Neutrophil (primary cell): ENCODE data around the gene RIMBP2.

Experiments used
- H3K27ac ChIP-seq: fragments of 200-600 bp; sonication (generic); 2 replicates; pipeline ENCODE4 v1.5.1; 2016; ENCODE audit warnings: mild to moderate bottlenecking, moderate library complexity
- H3K27me3 ChIP-seq: fragments of 200-600 bp; sonication (generic); 2 replicates; pipeline ENCODE4 v1.6.0; 2016; ENCODE audit warnings: mild to moderate bottlenecking
- H3K36me3 ChIP-seq: fragments of 200-600 bp; sonication (generic); 2 replicates; pipeline ENCODE4 v1.5.1; 2017
- H3K4me1 ChIP-seq, 2 experiments: fragments of 200-600 bp in 1 of 2; sonication (generic) in 1 of 2; 1 replicate in 1 of 2; 2 replicates in 1 of 2; pipeline versions ENCODE4 v1.5.1 to v1.6.1; 2013 to 2016; ENCODE audit warnings: low read depth in 1 of 2, low read length in 1 of 2, mild to moderate bottlenecking in 1 of 2, moderate library complexity in 1 of 2; ENCODE audit not compliant: control insufficient read depth in 1 of 2, insufficient read depth in 1 of 2
- H3K4me3 ChIP-seq, 2 experiments: fragments of 200-600 bp in 1 of 2; sonication (generic) in 1 of 2; 1 replicate in 1 of 2; 2 replicates in 1 of 2; pipeline ENCODE4 v1.5.1; 2013 to 2016; ENCODE audit warnings: low read depth in 1 of 2, low read length in 1 of 2, mild to moderate bottlenecking in 1 of 2, moderate library complexity in 1 of 2
- H3K9me3 ChIP-seq: fragments of 200-600 bp; sonication (generic); 2 replicates; pipeline ENCODE4 v1.5.1; 2016
- TF ChIP-seq, protein P1 (sequence below): fragments of 200-600 bp; sonication (generic); IDR thresholded peaks from 2 replicates; pipeline ENCODE4 v1.5.1; 2016; ENCODE audit warnings: antibody characterized with exemption

RIMBP2 gene

DNA sequence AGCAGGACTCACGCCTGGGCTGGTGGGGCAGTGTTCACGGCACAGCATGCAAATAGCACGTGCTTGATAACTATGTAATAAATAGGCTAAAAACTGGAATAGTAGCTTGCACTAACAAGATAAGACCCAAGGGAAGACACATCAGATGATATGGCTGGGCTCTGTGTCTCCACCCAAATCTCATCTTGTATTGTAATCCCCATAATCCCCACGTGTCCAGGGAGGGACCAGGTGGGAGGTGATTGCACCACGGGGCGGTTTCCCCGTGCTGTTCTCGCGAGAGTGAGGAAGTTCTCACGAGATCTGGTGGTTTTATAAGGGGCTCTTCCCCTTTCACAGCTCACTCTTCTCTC is 46.9 kb downstream of the RIMBP2 start:
- Histone ChIP-seq H3K9me3 (no peaks in the 10 kb centered on the region), H3K36me3 (no peaks in the 10 kb centered on the region), H3K4me3 (no peak overlapping the region), H3K4me1 (no peaks in the 10 kb centered on the region), H3K27ac (no peak overlapping the region), H3K27me3 (no peaks in the 10 kb centered on the region)
- TF ChIP-seq, protein P1, sequence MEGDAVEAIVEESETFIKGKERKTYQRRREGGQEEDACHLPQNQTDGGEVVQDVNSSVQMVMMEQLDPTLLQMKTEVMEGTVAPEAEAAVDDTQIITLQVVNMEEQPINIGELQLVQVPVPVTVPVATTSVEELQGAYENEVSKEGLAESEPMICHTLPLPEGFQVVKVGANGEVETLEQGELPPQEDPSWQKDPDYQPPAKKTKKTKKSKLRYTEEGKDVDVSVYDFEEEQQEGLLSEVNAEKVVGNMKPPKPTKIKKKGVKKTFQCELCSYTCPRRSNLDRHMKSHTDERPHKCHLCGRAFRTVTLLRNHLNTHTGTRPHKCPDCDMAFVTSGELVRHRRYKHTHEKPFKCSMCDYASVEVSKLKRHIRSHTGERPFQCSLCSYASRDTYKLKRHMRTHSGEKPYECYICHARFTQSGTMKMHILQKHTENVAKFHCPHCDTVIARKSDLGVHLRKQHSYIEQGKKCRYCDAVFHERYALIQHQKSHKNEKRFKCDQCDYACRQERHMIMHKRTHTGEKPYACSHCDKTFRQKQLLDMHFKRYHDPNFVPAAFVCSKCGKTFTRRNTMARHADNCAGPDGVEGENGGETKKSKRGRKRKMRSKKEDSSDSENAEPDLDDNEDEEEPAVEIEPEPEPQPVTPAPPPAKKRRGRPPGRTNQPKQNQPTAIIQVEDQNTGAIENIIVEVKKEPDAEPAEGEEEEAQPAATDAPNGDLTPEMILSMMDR: no peak

DNA sequence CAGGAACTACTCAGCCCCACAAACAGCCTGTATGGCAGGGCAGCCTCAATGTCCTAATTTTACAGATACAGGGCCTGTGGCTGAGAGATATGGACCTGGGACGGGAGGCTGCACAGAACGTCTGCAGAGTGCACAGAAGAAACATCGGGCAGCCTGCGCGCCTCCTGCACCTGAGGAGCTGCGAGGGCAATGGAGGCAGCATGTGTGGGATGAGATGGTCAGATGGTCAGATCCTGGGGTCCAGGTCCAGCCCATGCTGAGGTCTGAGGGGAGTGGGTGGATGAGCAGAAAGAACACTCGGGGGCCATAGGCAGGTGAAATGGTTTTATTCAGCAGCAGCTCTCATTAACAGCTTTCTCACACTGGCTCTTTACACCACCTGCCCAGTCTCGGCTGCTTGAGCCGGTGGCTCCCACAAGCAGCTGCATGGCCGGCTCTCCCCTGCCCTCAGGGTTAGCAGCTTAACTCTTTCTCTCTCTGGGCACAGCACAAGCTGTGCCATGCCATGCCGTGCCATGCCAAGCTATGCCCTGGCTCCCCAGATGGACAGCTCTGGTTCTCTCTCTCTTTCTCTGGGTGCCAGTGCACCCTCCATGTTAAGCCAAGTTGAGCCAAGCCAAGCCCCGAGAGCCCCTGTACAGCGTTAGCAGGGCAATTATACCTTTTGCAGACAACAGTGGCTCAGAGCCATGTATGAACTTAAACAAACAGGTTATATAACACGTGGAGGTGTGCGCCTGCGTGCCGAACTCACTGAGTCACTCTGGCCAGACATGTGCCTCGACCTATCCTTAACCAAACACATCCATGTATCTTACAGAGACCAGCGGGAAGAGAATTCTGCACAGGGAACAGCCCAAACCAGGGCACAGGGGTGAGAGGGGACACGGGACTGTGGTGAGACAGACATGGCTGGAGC is 47.6 kb downstream of the RIMBP2 start:
- TF ChIP-seq, protein P1: no peak
- no peak overlapping the region for H3K4me3 ChIP-seq
- H3K36me3 ChIP-seq: no peaks in the 10 kb centered on the region
- no peaks in the 10 kb centered on the region for H3K4me1 ChIP-seq
- H3K27me3 ChIP-seq: no peaks in the 10 kb centered on the region
- H3K9me3 ChIP-seq: no peaks in the 10 kb centered on the region
- H3K27ac ChIP-seq: no peak overlapping the region

DNA sequence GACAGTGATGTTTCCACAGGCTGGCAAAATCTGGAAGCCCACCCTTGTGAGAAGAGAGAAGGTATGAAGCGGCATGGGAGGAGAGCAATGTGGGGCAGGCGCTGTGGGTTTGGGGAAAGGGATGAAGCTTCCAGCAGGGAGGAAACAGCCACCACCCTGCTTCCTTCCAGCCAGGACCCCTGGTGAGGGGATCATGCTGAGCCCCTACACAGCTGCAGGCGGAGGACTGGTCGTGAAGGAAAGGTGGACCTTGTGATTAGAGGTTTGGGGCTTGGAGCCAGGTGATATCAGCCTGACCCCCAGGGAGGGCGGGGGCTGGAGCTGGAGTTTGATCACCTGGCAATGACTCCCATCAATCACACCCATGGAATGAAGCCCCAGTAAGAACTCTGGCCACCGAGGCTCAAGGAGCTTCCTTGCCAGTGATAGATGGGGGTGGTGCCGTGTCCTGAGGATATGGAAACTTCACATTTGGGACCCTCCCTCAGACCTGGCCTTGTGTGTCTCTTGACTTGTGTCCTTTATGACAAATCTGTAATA is 48.6 kb downstream of the RIMBP2 start:
- Histone ChIP-seq H3K36me3 (no peaks in the 10 kb centered on the region), H3K27ac (no peak overlapping the region), H3K27me3 (no peaks in the 10 kb centered on the region), H3K4me1 (no peaks in the 10 kb centered on the region), H3K4me3 (no peak overlapping the region), H3K9me3 (no peaks in the 10 kb centered on the region)
- TF ChIP-seq, protein P1: no peak

DNA sequence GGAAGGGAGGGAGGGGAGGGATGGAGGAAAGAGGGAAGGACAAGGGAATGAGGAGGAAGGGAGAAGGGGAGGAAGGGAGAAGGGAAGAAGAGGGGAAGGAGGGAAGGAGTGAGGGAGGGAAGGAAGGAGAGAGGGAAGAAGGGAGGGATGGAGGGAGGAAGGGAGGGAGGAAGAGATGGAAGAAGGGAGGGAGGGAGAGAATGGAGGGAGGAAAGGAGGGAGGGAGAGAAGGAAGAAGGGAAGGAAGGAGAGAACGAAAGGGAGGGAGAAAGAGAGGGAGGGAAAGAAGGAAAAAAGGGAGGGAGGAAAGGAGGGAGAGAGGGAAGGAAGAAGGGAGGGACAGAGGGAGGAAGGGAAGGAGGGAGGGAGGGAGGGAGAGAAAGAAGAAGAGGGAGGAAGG is 49.5 kb downstream of the RIMBP2 start:
- no peak overlapping the region for H3K27ac ChIP-seq
- no peaks in the 10 kb centered on the region for H3K36me3 ChIP-seq
- H3K4me1 ChIP-seq: no peaks in the 10 kb centered on the region
- no peak overlapping the region for H3K4me3 ChIP-seq
- TF ChIP-seq, protein P1: no peak
- H3K27me3 ChIP-seq: no peaks in the 10 kb centered on the region
- H3K9me3 ChIP-seq: no peaks in the 10 kb centered on the region

DNA sequence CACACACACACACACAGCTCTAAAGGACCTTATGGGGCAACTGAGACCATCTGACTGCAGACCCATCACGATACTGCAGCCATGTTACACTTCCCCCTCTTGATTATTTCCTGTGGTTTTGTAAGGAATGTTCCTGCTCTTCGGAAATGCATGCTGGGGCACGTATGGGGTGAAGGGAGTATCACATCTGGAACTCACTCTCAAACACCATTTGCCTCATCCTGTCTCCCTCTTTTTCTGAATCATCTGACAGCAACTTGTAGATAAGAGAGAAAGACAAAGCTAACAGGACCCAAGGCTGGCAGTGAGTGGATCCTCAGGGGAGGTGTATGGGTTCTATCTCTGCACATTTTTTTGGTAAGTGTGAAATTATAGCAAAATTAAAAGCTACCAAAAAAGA is 50.3 kb downstream of the RIMBP2 start:
- no peaks in the 10 kb centered on the region for H3K9me3 ChIP-seq
- H3K36me3 ChIP-seq: no peaks in the 10 kb centered on the region
- H3K27me3 ChIP-seq: no peaks in the 10 kb centered on the region
- no peak overlapping the region for H3K27ac ChIP-seq
- TF ChIP-seq, protein P1: no peak
- H3K4me1 ChIP-seq: no peaks in the 10 kb centered on the region
- no peak overlapping the region for H3K4me3 ChIP-seq
